GM21381 (cell line): ENCODE data around the gene TRIM17.
A peak's percentile ranks its signal among the peaks of the same experiment; 100 is the strongest.

Experiments used
- ATAC-seq: cut with Tn5 transposase; IDR thresholded peaks from one replicate; pipeline ENCODE4 v1.9.1; 2021; ENCODE audit warnings: mild to moderate bottlenecking, moderate library complexity; ENCODE audit not compliant: unreplicated experiment

Gene TRIM17

DNA sequence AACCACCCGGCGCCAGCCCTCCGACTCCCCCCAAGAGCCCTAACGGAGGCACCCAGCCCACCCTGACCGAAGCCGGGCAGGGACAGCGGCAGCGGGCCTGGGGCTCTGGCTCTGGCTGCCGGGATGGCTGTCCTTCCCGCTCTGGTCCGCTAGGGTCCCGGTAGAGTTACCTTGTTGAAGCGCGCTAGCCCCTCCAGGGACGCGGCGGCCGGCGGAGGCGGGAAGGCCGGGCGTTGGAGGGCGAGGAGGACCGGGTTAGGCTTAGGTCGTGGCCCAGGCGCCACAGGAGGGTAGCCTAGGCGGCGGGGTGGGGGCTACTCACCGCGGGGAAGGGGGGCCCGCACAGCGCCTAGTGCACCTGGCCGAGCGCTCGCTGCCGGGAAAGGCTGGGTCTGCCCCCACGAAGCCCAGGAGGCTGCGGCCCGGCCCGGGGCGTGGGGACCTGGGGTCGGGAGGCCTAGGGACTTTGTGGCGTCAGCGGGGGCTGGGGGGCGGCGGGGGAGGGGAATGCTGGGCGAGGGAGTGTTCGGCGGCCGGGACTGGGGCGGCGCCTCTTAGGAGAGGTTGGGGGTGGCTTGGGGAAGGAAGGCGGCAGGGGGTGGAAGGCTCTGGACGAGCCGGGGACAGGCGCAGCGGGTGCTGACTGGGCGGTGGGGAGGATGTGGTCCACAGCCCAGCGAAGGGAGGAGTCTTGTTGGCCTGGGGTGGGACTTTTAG lies at the start of gene TRIM17:
TSS of gene TRIM17 (minus strand) at position 645 of the 717 bp plus-strand sequence. CDS start 1,789 bp downstream, outside the sequence.
- ATAC-seq = no peak

GRCh38 chr1:228465571-228466146 lies 49.0 kb upstream of the TRIM17 start:
- no peak for ATAC-seq

DNA sequence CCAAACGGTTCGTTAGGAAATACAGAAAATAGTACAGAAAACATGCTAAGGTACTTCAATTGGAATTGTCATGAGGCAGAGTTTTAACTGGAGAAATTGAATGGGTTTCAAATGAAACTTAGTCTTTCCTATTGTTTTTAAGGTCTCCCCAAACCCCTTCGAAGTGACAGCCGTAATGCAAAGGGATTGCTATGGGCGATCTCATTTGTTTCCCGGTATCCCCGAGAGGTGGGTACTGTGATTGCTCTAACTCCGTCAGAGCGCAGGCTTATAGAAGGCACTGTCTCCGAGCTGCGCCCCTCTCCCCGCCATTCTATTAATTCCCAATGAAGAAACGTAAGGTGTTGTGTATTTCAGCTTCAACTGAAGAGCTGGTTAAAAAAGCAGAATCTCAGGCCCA lies 48.5 kb upstream of the TRIM17 start:
- ATAC-seq = no peak

DNA sequence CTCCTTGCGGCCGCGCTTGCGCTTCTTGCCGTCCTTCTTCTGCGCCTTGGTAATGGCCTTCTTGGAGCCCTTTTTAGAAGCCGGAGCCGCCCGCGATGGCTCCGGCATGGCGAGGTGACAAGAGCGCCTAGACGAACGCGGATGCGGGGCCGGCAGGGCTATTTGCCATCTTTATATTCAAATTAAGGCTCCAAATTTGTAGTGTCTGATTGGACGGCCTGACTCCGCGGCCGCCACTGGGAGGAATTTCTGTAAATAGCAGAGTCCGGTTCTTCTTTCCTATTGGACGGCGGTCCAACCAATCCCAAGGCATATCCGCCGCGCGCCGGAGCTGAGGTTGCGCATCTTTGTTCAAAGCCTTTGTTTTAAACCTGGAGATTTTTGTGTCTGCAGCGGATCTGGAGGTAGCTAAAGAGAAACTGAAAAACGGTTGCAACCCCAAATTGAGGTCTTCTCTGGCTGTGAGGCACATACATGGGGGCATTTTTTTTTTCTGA lies 47.9 kb upstream of the TRIM17 start:
- ATAC-seq = peak; percentile 89

DNA sequence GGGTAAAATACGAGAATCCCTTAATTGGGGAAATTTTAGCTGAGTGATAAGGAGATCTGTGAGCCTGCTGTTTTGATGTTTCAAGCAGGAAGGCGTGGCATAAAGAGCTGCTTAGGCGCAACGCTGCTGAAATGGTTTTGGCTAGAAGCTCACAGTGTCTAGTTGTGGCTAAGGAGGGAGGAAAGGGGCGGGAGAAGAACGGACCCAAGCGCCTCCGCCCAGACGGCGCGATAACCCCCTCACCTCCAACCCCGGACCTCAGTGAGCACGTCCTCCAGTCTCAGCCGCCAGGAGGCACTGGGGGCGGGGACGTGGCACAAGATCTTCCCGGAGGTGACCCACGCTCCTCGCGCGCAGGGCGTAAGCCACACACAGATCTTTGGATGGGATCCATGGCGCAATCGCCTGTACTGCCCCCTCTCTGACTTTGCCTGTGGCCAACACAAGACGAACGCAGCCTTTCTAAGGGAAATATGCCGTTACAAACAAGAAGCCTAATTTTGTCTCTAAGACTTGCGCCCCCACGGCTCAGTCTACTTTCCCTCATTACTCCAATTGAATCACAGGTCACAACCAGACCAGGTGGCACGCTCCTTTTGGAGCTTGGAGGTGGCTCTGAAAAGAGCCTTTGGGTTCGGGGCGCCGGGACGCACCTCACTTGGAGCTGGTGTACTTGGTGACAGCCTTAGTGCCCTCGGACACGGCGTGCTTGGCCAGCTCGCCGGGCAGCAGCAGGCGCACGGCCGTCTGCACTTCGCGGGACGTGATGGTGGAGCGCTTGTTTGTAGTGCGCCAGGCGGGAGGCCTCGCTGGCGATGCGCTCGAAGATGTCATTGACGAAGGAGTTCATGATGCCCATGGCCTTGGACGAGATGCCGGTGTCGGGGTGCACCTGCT lies 47.1 kb upstream of the TRIM17 start:
- peak; percentile 50 for ATAC-seq

DNA sequence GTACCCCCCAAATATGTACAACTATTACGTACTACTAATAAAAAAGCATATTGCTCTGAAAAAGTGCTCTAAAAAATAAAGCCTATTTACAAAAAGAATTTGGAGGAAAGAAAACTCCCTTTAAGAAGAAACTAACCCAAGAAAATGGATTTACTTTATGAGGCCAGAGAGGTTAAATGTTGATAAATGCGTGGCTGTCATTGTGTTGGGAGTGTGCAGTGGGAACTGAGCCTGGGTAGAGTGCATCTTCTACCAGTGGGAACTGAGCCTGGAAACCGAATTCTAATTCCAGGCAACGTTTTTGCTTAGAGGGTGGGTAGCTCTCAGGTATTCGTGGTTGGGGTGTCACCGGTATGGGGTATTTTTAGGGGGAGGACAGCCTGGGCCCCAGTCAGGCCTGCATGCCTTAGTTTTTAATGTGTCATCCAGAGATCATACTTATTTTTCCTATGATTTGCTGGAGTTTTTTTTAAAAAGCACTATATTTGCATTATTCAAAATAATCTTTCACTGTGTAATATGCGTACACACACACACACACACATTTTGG lies 46.4 kb upstream of the TRIM17 start:
- ATAC-seq = no peak

DNA sequence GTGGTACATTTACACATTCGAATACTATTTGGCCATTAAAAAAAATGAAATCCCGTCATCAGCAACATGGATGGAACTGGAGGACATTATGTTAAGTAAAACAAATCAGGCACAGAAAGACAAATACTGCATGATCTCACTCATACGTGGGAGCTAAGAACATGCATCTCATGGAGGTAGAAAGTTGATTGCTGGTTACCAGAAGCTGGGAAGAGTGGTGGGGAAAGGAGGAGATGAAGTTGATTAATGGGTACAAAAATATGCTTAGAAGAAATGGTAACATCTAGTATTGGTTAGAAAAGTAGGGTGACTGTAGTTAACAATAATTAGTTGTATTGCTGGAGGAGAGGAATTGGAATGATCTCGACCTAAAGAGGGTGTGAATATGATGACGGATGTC lies 45.9 kb upstream of the TRIM17 start:
- ATAC-seq = no peak

- no peak for ATAC-seq
Observed at GRCh38 chr1:228460821-228461220, 44.2 kb upstream of the TRIM17 start.

DNA sequence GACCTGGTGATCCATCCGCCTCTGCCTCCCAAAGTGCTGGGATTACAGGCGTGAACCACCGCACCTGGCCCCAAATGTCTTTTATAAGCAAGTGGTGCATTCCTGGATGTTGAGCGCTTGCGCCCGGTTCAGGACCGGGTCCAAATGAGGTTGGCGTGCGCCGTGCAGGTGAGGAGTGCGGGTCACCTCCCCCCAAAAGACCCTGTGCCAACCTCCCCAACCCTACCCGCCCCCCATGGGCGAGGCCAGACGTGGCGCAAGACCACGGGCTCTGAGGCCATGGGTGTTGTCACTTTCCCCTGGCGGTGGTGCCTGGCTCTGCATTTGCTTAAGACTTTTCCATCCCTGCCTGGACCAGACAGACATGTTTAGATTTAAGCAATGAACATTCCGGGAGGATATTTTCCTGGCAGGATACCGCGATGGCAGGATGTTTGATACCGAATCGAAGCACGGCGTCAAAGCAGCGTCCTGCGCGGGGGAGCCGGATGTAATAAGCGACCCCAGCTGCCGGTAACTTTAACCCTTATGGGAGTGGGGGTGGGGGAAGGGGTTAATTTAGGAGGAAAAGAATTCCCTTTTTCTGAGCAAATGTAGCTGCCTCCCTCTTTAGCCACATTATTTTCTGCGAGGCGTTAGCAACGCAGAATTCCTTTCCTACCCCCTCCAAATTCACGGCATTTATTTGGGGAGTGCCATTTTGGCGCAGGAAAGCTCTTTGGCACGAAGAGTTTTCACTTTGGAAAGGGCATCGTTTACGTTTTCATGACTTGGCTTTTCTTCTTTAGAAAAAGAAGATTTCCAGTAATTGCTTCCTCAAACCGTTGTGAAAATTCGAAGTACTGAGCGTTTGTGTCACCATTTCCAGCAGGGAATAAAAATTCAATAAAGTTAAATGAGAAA lies 42.7 kb upstream of the TRIM17 start:
- no peak for ATAC-seq

DNA sequence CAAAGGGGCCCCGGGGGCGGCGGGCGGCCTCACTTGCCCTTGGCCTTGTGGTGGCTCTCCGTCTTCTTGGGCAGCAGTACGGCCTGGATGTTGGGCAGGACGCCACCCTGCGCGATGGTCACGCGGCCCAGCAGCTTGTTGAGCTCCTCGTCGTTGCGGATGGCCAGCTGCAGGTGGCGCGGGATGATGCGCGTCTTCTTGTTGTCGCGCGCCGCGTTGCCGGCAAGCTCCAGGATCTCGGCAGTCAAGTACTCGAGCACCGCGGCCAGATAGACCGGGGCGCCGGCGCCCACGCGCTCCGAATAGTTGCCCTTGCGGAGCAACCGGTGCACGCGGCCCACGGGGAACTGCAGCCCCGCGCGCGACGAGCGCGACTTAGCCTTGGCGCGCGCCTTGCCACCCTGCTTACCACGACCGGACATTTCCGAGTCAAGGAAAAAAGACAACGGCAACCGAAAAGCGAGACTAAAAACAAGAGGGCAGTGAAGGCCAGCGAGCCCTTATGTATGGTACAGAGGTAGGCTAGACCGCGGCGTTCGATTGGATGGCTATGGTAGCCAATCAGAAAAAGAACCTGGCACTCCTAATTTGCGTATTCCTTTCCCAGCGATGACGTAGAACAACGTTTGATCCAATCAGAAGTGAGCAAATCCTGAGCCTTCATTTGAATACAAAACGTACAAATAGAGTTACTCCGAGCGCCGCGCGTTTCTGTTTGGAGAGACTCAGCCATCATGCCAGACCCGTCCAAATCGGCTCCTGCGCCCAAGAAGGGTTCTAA lies 40.9 kb upstream of the TRIM17 start:
- peak; percentile 81 for ATAC-seq

DNA sequence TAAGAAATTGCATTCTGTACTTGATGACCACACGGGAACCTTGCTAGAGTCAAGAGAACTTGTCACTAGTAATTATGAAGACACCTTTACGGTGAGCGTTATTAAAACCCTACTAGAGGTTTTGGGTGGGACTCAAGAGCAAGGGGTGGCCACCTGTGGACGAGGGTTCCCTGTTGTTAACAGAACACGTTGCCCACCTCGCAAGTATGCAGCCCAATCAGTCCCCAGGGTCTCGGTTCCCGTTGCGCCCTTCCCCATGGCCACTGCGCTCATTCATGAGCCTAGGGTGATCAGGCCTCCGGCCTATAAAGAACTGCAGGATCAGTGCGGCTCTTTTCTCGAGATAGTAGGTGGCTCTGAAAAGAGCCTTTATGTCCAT lies 40.3 kb upstream of the TRIM17 start:
- ATAC-seq = peak; percentile 9

- ATAC-seq = no peak
Observed at GRCh38 chr1:228456252-228457016, 39.8 kb upstream of the TRIM17 start.

GRCh38 chr1:228455715-228456114 lies 39.1 kb upstream of the TRIM17 start:
- no peak for ATAC-seq

GRCh38 chr1:228454238-228454637 lies 37.6 kb upstream of the TRIM17 start:
- no peak for ATAC-seq

- ATAC-seq = no peak
Observed at GRCh38 chr1:228453614-228454013, 37.0 kb upstream of the TRIM17 start.

GRCh38 chr1:228453022-228453560 lies 36.4 kb upstream of the TRIM17 start:
- no peak for ATAC-seq

DNA sequence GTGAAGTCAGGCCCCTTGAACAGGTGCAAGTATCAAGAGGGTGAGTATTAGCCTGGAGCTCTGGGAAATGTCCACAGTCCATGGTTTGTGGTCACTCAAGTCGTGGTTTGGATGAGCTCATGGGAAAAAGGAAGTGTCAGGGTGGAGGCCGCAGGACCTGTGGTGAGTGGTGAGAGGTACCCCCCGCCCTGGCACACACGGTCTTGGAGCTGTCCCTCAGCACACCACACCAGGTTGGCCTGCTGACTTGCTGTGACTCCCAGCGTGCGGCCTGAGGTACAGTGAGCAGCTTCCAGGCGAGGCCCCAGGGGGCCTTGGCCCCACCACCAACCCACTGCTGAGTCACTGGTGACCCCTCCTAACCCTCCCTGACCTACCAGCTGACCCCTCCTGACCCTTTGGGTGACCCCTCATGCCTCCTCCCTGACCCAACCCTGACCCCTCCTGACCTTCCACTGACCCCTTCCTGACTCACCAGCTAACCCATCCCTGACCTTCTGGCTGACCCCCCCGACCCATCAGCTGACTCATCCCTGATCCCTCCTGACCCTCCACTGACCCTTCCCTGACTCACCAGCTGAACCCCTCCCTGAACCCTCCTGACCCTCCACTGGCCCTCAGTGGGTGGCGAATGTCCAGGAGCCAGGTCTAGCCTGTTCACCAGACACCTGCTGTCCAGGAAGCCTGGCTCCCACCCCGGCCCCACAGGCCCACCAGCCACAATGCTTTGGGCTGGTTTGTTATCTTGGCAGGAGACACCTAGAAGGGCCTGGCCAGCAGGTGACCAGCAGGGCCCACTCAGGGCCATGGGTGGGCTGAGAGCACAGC lies 35.7 kb upstream of the TRIM17 start:
- no peak for ATAC-seq

GRCh38 chr1:228450200-228450599 lies 33.5 kb upstream of the TRIM17 start:
- ATAC-seq = no peak
